GM21786 (cell line): ENCODE data around the gene BCL7A.
"Not testable (repeated sequence)": the region's sequence is repeated elsewhere in the genome, so short reads cannot be mapped to it uniquely, and the experiment has no call there.

ENCODE experiments used
- ATAC-seq: cut with Tn5 transposase; IDR thresholded peaks from one replicate; pipeline ENCODE4 v1.9.1; 2021; ENCODE audit not compliant: unreplicated experiment

The BCL7A gene

DNA sequence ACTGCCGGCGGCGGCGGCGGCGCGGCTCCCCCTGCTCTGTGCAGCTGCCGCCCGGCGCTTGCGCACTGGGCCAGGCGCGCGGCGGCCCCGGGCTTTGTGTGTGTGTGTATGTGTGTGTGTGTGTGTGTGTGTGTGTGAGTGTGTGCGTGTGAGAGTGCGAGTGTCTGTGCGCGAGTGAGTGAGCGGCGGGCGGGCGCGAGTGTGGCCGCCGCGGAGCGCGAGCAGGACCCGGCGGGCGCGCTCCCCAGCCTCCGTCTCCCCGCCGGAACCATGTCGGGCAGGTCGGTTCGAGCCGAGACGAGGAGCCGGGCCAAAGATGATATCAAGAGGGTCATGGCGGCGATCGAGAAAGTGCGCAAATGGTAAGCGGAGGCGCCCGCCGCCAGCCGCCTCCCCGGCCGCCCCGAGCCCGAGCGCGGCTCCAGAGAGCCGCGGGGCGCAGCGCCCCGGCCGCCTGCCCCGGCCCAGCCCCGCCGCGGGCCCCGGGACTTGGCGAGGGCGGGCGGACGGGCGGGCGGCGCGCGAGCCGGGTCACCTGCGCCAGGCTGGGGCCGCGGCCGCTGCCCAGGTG is at the start of gene BCL7A:
TSS of gene BCL7A (plus strand) at position 63 of the 571 bp plus-strand sequence. CDS start at position 271, 208 bp downstream.
- no peak for ATAC-seq

DNA sequence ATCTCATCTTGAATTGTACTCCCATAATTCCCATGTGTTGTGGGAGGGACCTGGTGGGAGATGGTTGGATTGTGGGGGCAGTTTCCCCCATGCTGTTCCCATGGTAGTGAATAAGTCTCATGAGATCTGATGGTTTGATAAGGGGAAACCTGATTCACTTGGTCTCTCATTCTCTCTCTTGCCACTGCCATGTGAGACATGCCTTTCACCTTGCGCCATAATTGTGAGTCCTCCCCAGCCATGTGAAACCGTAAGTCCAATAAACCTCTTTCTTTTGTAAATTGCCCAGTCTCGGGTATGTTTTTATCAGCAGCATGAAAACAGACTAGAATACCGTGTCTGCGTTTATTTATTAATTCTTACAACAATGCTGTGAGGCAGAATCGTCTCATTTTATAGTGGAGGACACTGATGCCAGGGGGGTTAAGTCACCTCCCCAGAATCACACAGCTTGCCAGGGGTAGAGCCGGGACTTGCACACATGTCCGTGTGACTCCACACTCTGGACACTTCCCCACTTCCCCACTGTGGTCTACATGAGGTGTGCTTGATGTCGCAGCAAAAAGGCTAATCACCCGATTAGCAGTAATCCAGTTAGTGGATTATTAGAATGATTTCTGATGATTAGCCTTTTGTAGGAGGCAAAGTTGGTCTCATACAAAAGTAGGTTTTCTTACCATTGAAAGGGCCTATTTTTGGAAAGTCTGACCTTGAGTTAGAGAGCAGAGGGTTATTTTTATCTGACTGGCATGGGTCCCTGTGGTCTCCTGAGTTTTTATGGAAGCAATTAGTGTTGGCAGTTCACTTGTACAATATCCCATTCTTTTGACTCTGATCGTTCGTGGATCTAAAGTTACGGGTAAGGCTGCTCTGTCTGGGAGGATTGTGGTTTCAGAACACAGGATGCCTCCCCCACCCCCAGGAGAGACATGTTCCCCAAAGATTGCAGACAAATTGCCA is 47.4 kb upstream of the BCL7A start:
- no peak for ATAC-seq

DNA sequence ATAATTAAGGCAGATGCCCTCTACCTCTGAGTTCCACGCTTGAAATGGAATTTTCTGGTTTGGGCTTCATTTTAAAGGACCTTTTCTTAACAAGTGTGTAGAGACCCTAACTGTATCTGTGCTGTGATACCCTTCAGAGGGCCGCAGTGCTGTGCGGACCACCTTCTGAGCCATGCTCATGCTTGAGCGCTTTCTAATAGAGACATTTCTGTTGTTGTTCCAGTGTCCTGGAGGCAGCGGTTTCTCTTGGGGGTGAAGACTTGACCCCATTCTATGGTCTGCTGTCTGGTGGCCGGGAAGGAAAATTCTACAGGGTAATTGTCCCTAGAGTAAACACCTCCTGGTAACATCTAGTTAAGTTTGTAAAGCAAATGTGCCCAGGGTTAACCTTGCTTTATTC is 46.7 kb upstream of the BCL7A start:
- no peak for ATAC-seq

DNA sequence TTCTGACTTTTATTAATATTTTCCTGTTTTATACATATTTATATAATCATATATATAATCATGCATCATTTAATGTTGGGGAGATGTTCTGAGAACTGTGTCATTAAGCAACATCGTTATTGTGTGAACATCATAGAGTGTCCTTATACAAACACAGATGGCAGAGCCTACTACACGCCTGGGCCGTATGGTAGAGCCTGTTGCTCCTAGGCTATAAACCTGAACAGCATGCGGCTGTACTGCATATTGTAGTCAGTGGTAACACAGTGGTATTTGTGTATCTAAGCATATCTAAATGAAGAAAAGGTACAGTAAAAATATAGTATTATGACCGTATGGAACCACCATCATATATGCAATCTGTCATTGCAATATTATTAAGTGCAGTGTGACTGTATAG is 44.7 kb upstream of the BCL7A start:
- no peak for ATAC-seq

DNA sequence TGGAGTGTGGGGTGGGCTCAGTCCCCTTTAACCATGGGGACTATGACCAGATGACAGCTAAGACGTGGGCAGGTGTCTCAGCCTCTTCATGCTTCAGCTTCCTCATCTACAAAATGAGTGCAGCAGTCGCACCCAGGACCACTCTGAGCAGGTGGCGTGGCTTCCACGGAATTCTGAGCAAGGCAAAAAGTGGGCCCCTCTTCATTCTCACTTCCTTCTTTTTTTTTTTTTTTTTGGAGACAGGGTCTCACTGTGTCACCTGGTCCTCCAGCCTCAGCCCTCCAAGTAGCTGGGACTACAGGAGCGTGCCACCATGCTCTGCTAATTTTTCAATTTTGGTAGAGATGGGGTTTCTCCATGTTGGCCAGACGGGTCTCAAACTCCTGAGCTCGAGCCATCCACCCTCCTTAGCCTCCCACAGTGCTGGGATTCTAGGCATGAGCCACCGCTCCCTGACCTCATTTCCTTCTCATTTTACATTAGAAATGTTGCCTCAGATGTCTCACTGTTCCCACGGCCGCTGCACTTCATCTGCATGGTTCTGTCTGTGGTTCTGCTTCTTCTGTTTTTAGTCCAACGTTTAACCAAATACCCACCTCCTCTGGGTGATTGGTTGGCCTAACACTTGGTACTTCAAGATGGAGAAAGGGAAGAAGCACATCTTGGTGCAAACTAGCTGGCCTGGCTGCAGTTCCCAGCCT is 41.3 kb upstream of the BCL7A start:
- ATAC-seq, result no peak

DNA sequence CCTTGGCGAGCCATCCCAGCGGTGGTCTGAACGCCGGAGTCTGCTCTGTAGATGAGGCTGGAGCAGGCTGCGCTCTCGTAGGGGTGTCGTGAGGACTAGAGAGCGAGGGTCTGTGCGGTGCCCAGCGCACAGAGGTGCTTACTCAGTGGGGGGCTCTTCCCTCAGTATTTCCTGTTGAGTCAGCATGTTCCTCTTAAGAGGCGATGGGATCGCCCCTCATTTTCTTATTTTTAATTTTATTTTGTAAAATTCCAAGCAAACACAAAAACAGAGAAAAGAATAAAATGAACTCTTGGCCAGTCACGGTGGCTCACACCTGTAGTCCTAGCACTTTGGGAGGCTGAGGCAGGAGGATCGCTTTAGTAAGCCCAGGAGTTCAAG is 40.8 kb upstream of the BCL7A start:
- ATAC-seq, result no peak

DNA sequence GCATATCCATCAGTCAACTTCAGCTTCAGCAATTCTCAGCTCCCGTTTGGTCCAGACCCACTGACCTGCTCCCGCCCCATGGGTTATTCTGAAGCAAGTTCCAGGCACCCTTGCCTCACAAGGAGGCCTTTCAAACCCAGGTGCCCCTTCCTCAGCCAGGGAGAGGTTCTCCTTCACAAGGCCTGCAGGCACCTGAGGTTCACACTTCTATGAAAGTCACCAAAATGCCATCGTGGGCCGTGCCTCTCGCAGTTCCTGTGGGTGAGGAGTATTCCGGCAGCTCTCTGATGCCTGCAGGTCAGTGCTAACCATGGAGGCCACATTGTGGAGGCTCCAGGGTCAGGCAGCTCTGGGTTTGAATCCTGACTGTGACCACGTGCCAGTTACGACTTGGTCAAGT is 40.2 kb upstream of the BCL7A start:
- no peak for ATAC-seq

DNA sequence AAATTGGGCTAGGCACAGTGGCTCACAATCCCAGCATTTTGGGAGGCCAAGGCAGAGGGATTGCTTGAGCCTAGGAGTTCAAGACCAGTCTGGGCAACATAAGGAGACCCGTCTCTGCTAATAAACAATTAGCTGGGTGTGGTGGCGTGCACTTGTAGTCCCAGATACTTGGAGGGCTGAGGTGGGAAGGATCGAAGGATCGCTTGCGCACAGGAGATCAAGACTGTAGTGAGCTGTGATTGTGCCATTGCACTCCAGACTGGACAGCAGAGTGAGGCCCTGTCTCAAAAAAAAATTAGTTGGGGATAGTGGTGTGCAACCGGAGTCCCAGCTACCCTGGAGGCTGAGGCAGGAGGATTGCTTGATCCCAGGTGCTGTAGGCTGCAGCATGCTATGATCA is 38.7 kb upstream of the BCL7A start:
- ATAC-seq, result no peak

DNA sequence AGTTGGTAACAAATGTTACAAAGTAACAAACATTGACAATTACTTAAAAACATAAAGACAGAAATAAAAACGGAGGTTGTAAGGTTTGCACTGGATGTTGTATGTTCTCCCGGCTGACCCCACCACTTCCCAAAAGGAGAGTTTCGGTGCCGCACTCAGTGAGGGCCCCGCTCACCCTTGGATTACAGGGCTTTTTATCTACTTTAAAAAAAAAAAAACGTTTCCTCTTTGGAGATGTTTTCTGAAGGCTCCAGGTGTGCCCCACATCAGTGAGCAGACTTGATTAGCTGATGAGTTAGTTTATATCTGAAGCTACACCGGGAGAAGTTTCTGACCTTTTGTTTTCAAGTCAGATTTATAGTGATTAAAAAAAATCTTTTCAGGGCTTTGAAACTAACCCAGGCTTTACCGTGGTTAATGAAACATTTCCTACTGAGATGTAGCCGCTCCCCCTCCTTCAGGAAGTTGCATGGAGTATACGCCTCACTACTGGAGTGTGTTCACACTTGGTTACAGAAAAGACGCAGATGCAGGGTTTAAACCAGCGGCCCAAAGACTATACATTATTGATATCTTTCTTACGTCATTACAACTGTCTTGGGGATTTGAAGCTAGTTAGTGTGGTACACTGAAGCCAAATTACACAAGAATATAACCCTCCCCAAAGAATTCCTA is 38.0 kb upstream of the BCL7A start:
- no peak for ATAC-seq

DNA sequence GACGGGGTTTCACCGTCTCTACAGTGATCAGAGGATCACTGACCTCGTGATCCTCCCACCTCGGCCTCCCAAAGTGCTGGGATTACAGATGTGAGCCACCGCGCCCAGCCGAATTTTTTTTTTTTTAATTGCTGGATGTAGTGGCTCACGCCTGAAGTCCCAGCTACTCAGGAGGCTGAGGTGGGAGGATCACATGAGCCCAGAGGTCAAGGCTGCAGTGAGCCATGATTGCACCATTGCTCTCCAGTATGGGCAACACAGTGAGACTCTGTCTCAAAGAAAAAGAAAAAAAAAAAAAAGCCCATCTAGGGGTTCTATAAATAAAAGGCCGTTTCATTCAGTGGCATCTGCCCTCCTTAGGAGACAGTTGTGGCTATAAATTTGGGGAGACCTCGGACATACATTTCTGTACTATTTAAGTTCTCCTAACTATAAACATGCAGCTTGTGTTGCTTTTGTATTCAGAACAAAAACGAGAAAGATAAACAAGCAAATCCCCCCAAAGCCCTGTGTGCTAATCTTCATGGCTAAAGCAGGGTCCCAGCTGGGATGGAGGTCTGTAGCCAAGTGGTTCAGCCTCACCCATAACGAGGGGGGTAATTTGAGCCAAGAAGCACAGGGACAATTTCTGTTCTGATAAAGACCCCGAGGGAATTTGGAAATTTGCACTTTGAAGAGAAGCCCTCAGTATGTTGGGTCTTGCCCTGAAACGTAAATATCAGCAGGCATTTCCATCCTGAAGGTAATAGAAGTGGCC is 35.0 kb upstream of the BCL7A start:
- ATAC-seq, result no peak

DNA sequence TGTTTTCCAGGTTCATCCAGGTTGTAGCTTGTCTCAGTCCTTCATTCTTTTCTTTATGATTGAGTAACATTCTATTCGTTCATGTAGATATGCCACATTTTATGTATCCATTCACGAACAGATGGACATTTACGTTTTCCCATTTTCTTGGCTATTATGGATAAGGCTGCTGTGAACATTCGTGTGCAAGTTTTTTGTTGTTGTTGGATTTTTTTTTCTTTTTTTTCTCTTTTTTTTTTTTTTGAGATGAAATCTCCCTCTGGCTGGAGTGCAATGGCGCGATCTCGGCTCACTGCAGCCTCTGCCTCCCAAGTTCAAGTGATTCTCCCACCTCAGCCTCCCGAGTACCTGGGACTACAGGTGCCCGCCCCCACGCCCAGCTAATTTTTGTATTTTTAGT is 33.2 kb upstream of the BCL7A start:
- not testable (repeated sequence) for ATAC-seq

DNA sequence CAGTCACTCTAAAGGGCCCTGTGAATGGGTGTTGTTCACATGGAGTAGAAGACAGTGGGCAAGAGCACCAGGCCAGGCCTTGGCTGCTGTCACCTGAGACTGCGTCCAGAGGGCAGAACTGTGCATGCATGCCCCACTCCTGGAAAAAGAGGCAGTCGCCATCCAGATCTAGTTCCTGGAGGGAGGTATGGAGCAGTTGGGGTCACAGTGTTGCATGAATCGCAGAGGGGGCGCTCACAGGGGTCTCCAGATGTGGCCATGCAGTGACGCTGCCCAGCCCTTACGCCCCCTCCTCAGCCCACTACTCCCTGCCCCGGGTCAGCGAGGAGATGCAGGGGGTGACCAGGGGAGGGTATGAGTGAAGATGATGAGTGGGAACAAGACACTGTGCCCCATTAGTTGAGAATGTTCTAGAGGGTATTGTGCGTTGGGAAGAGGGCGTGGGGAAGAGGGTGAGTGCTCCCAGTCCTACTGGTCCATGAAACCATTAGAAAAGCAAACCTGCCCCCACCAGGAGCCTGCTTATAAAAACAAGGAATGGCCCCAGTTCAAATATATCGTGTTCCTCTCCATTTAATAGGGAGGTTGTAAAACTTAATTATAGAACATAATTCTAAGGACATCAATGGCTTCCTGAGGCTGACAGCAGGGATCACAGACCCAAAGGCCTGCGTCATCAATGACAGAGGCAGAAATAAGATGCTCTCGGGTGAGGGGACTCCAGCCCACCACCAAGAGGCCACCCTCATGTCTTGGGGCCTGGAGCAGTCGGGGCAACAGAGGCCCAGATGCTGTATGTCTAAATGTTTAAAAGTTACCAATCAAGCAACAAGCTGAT is 32.2 kb upstream of the BCL7A start:
- no peak for ATAC-seq

DNA sequence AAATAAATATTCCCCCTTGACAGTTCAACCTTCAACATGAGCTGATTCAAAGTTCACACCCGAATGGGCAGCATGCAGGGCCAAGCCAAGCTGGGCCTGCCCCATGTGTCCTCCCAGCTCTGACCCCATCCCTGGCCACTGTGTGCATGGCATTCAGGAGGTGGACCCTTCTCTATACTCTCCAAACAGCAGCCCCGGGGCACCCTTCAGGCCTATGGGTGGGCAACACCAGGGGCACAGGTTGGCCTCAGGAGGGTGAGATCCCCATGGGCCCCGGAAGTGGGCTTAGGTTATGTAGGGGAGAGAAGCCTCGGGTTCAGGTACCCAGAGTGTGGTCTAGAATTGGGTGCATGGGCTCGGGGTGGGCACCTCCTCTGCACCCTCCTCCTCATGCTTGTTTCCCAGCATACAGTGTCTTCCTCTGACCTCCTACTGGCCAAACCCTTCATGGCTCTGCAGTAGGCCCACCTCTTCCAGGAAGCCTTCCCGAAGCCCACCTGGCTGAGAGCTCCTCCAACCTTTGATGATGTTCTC is 31.5 kb upstream of the BCL7A start:
- no peak for ATAC-seq

DNA sequence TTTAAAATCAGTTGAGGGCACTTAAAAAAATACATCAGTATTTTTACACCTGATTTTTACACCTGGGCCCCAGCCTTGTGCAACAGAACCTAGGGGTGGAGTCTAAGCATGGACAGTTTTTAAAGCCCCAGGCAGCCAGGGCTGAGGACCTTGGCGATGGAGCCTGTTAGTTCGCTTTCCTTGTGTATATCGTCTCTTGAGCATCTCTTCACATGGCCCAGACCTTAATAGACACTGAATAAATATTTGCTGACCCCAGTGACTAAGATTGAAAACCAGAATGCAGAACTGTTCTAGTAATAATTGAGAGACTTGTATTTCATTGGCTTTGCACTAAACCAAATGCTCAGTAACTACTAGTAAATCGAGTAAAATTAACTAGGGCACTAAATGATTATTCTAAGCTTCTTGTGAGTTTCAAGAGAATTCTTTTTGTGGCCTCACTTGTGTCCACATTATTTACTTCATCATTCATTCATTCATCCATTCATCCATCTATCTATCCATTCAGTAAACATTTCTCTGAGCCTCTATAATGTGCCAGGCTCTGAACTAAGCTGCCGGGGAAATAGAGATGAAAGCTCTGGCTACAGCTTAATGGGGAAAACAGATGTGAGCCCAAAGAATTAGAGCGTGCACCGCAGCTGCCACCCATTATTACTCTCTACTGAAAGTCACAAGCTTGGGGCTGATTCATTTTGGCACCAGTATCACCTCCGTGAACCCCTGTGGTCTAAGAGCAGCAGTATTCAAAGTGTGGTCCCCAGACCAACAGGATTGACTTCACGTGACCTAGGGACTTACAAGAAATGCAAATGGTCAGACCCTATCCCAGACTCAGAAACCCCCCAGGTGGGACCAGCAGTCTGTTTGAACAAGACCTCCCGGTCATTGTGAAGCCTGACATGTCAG is 30.7 kb upstream of the BCL7A start:
- peak; percentile 77 for ATAC-seq

DNA sequence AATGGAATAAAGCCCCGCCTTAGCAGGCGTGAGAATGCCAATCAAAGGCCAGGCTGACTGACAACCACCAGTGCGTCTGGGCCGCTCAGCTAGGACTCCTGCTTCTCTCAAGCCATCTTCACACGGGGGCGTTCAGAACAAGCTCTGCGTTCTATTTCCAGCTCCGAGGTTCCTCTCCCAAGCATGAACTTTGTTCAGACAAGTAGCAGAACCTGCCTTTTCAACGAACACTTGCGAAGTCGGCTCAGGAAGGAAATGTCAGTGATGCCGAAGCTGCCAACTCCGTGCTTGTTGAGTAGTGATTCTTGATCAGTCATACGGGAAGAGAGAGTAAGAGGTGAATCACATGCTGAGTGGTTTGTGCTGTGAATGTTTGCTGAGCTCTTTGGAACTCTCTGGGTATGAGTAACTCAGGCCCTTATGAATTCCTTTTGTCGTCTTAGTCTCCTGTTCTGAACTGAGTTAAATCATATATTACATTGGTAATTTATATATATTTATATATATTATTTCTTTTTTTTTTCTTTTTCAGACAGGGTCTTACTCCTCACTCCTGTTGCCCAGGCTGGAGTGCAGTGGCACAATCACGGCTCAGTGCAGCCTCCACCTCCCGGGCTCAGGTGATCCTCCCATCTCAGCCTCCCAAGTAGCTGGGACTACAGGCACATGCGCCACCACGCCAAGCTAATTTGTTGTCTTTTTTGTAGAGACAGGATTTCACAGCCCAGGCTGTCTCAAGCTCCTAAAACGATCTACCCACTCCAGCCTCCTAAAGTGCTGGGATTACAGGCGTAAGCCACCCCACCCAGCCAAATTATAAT is 29.4 kb upstream of the BCL7A start:
- ATAC-seq, result peak; percentile 80

DNA sequence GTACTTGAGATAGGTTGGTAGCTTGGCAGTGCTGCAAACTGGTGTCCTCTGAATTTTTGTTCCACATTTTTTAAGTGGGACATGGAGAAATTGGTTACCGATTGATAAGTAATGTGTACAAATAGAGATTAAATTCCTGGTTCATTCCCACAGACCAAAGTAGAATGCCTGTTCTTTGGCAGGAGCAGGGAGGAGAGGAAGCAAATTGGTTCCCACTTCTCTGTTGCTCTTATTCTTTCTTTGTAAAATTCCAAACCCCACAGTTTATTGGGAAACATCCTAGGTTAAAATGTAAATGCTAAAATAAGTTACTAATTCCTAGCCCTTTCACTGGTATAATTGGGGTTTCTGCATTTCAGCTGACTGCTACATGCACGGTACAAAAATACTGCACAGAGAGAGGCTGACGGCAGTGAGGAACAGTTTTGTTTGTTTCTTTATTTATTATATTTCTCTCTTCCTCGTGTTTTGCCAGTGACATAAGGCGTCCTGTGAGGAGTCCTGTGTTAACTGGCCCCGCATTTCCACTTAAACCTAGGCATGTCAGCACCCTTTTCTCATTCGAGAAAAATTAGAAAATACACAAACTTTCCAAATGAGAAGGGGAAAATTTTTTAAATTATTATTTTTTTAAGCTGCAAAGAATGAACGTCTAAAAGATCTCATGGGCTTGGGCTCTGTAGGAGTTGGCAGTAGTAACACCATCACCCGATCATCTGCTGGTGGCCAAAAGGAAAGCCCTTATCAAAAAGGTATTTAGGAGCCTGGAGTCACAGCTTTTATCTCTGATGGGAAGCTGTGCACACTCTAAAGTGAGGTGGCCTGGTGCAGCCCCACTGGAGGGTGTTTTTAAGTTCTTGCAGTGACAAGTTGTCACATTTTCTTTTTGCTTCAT is 25.4 kb upstream of the BCL7A start:
- no peak for ATAC-seq
